ENCODE results near the gene FARS2. TPM values are rescaled to one million over a fixed set of nuclear protein-coding genes. Genes with fewer than 3 reads are reported as not detected.

The FARS2 gene
- polyA plus RNA-seq, 1 donor from 2014 or later = 11.9 TPM

GRCh38 chr6:5365436-5366195 lies 104.3 kb downstream of the FARS2 start:
- Histone ChIP-seq H3K4me2 (ENCODE audit: low read length) (no peak overlapping the region), H3F3A (ENCODE audit: insufficient read depth, low read length, poor library complexity, severe bottlenecking) (peaks cover 3% of the 10 kb centered on the region), H3K9me2 (ENCODE audit: insufficient read depth, low read length) (no peaks in the 10 kb centered on the region), H3K4me3 (ENCODE audit: low read length) (no peak overlapping the region), H3K9me3 (ENCODE audit: low read length) (no peaks in the 10 kb centered on the region), H3K27me3 (ENCODE audit: insufficient read depth, low read depth, low read length) (no peaks in the 10 kb centered on the region), H3K79me2 (replicated peaks; ENCODE audit: insufficient read depth, low read length) (no peaks in the 10 kb centered on the region), H3K36me3 (ENCODE audit: insufficient read depth, low read length) (no peaks in the 10 kb centered on the region), H4K20me1 (ENCODE audit: insufficient read depth) (no peaks in the 10 kb centered on the region), H3K9ac (ENCODE audit: low read length) (no peak overlapping the region), H3K27ac (ENCODE audit: low read length) (no peak overlapping the region), H2AFZ (ENCODE audit: low read depth, low read length) (no peak overlapping the region)
- TF ChIP-seq SMC3 (conservative IDR thresholded peaks at IDR 0.05; ENCODE audit: poor library complexity) (no peak), EP300 (conservative IDR thresholded peaks at IDR 0.05; ENCODE audit: poor library complexity, severe bottlenecking) (no peak), EZH2 (IDR thresholded peaks at IDR 0.05; ENCODE audit: borderline replicate concordance, insufficient read depth, low read length, poor library complexity, severe bottlenecking) (no peak), MXI1 (conservative IDR thresholded peaks at IDR 0.05; ENCODE audit: poor library complexity, severe bottlenecking) (no peak), RAD21 (conservative IDR thresholded peaks at IDR 0.05) (no peak), TAF1 (IDR thresholded peaks at IDR 0.05; ENCODE audit: low read depth) (no peak), CTCF (IDR thresholded peaks at IDR 0.05; ENCODE audit: poor library complexity, severe bottlenecking) (no peak), POLR2AphosphoS5 (IDR thresholded peaks at IDR 0.05) (no peak)
- TF ChIP-seq, protein P1, sequence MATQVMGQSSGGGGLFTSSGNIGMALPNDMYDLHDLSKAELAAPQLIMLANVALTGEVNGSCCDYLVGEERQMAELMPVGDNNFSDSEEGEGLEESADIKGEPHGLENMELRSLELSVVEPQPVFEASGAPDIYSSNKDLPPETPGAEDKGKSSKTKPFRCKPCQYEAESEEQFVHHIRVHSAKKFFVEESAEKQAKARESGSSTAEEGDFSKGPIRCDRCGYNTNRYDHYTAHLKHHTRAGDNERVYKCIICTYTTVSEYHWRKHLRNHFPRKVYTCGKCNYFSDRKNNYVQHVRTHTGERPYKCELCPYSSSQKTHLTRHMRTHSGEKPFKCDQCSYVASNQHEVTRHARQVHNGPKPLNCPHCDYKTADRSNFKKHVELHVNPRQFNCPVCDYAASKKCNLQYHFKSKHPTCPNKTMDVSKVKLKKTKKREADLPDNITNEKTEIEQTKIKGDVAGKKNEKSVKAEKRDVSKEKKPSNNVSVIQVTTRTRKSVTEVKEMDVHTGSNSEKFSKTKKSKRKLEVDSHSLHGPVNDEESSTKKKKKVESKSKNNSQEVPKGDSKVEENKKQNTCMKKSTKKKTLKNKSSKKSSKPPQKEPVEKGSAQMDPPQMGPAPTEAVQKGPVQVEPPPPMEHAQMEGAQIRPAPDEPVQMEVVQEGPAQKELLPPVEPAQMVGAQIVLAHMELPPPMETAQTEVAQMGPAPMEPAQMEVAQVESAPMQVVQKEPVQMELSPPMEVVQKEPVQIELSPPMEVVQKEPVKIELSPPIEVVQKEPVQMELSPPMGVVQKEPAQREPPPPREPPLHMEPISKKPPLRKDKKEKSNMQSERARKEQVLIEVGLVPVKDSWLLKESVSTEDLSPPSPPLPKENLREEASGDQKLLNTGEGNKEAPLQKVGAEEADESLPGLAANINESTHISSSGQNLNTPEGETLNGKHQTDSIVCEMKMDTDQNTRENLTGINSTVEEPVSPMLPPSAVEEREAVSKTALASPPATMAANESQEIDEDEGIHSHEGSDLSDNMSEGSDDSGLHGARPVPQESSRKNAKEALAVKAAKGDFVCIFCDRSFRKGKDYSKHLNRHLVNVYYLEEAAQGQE (IDR thresholded peaks at IDR 0.05; ENCODE audit: borderline replicate concordance) = no peak

DNA sequence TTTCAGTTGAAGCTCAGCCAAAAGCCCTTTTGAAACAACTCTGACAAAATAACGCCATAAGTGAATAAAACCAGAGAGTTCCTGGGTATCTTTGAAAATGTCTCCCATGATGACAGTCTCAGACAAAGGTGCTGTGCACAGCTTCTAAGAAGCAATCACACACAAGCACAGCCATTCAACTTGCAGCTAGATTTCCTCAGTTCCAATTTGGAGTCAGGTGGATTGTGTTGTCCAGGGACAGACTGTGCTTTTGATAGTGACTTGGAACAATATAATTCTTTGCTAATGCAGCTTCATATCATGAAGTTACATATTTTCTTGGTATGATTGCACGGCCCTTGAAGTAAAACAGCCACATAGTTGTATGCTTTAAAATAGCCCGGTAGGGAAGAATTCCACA lies 105.6 kb downstream of the FARS2 start:
- no peak overlapping the region for H3K4me2 ChIP-seq (ENCODE audit: low read length)
- H3K27me3 ChIP-seq (ENCODE audit: insufficient read depth, low read depth, low read length) = no peaks in the 10 kb centered on the region
- H3K9me3 ChIP-seq (ENCODE audit: low read length) = no peaks in the 10 kb centered on the region
- H3K27ac ChIP-seq (ENCODE audit: low read length) = peak overlapping the region; percentile 48
- no peaks in the 10 kb centered on the region for H3K79me2 ChIP-seq (replicated peaks; ENCODE audit: insufficient read depth, low read length)
- H4K20me1 ChIP-seq (ENCODE audit: insufficient read depth) = no peaks in the 10 kb centered on the region
- H2AFZ ChIP-seq (ENCODE audit: low read depth, low read length) = no peak overlapping the region
- peak overlapping the region; percentile 13 for H3K9ac ChIP-seq (ENCODE audit: low read length)
- TF ChIP-seq, protein P1 (IDR thresholded peaks at IDR 0.05; ENCODE audit: borderline replicate concordance) = no peak
- TF ChIP-seq MXI1 (conservative IDR thresholded peaks at IDR 0.05; ENCODE audit: poor library complexity, severe bottlenecking) (no peak), POLR2AphosphoS5 (IDR thresholded peaks at IDR 0.05) (no peak), SMC3 (conservative IDR thresholded peaks at IDR 0.05; ENCODE audit: poor library complexity) (no peak), TAF1 (IDR thresholded peaks at IDR 0.05; ENCODE audit: low read depth) (no peak), EP300 (conservative IDR thresholded peaks at IDR 0.05; ENCODE audit: poor library complexity, severe bottlenecking) (no peak), RAD21 (conservative IDR thresholded peaks at IDR 0.05) (no peak), CTCF (IDR thresholded peaks at IDR 0.05; ENCODE audit: poor library complexity, severe bottlenecking) (no peak), EZH2 (IDR thresholded peaks at IDR 0.05; ENCODE audit: borderline replicate concordance, insufficient read depth, low read length, poor library complexity, severe bottlenecking) (no peak)
- H3F3A ChIP-seq (ENCODE audit: insufficient read depth, low read length, poor library complexity, severe bottlenecking) = peaks cover under 1% of the 10 kb centered on the region
- H3K4me3 ChIP-seq (ENCODE audit: low read length) = no peak overlapping the region
- no peaks in the 10 kb centered on the region for H3K9me2 ChIP-seq (ENCODE audit: insufficient read depth, low read length)
- no peaks in the 10 kb centered on the region for H3K36me3 ChIP-seq (ENCODE audit: insufficient read depth, low read length)
